HCT116 (cell line): ENCODE measurements around the gene MPC1. TPM values are rescaled to one million over a fixed set of nuclear protein-coding genes. Genes with fewer than 3 reads are reported as not detected.

Experiments used
- ATAC-seq: fragments of 200-7000 bp; cut with Tn5 transposase; 2 replicates; pipeline ENCODE4 v1.9.1; 2020; ENCODE audit warnings: mild to moderate bottlenecking, moderate library complexity
- BruUV-seq: library from RNA; stranded (reverse); fragments of 400-500 nt; replicated peaks from 2 replicates; lab custom pipeline; 2021; lab: Mats Ljungman, UMichigan
- CTCF ChIA-PET: fragments of 300-600 bp; sonication (Branson Sonifier 250); formaldehyde crosslinking; loops from one replicate; lab custom pipeline; 2021; ENCODE audit warnings: antibody characterized with exemption; lab: Charles Lee
- POLR2A ChIA-PET: fragments of 300-600, 350-600 bp; sonication (Branson Sonifier 250); formaldehyde crosslinking; loops from one replicate; lab custom pipeline; 2021; ENCODE audit warnings: antibody characterized with exemption; lab: Charles Lee
- RAD21 ChIA-PET, 2 experiments: fragments of 300-600 bp; sonication (Branson Sonifier 250); formaldehyde crosslinking; loops; one replicate each; lab custom pipeline; 2023; ENCODE audit warnings: low total read pairs in 2 of 2; ENCODE audit not compliant: uncharacterized antibody in 2 of 2, unreplicated experiment in 2 of 2, low non-redundant PET in 1 of 2; lab: Charles Lee
- DNase-seq: peaks from one replicate; pipeline ENCODE4 v3.0.0-alpha.2; 2010; ENCODE audit warnings: low read depth, low spot score
- H2AFZ ChIP-seq: fragments of 200-600 bp; shearing (Covaris generic), sonication (generic); 2 replicates; pipeline ENCODE4 v1.6.1; 2017; ENCODE audit warnings: low read depth, mixed run types, mixed read lengths, antibody characterized with exemption, low read length; ENCODE audit not compliant: poor library complexity, severe bottlenecking
- H3K27ac ChIP-seq: 2 replicates; pipeline ENCODE4 v1.5.1; 2012; ENCODE audit warnings: low read depth, low read length
- H3K27me3 ChIP-seq: fragments of 200-600 bp; sonication (generic); 2 replicates; pipeline ENCODE4 v1.6.1; 2016; ENCODE audit warnings: mixed run types, low read length, mixed read lengths; ENCODE audit not compliant: insufficient read depth
- H3K36me3 ChIP-seq, 2 experiments: fragments of 200-500 bp in 1 of 2; fragments of 200-600 bp in 1 of 2; sonication (Bioruptor generic) in 1 of 2; sonication (generic) in 1 of 2; 2 replicates each; pipeline versions ENCODE4 v1.5.1 to v1.6.1; 2014 to 2016; ENCODE audit warnings: low read length in 2 of 2, inconsistent platforms in 1 of 2, mixed read lengths in 1 of 2, mixed run types in 1 of 2; ENCODE audit not compliant: insufficient read depth in 2 of 2, control insufficient read depth in 1 of 2
- H3K4me1 ChIP-seq, 2 experiments: fragments of 200-600 bp in 1 of 2; sonication (generic) in 1 of 2; 2 replicates each; pipeline versions ENCODE4 v1.5.1 to v1.6.1; 2012 to 2017; ENCODE audit warnings: low read length in 2 of 2, inconsistent platforms in 1 of 2, mild to moderate bottlenecking in 1 of 2, mixed read lengths in 1 of 2, mixed run types in 1 of 2, moderate library complexity in 1 of 2; ENCODE audit not compliant: insufficient read depth in 2 of 2, control insufficient read depth in 1 of 2
- H3K4me2 ChIP-seq: fragments of 200-600 bp; sonication (generic); 2 replicates; pipeline ENCODE4 v1.6.1; 2017; ENCODE audit warnings: mixed run types, low read length, mixed read lengths
- H3K4me3 ChIP-seq, 2 experiments: fragments of 200-600 bp in 1 of 2; sonication (generic) in 1 of 2; replicated peaks in 1 of 2; 2 replicates each; pipeline ENCODE4 v1.5.1; 2011 to 2016; ENCODE audit warnings: low read length in 2 of 2, control low read depth in 1 of 2, low read depth in 1 of 2, mild to moderate bottlenecking in 1 of 2, mixed read lengths in 1 of 2, mixed run types in 1 of 2
- H3K79me2 ChIP-seq: fragments of 200-600 bp; sonication (generic); 2 replicates; pipeline ENCODE4 v1.6.1; 2017; ENCODE audit warnings: mild to moderate bottlenecking, mixed run types, low read length, moderate library complexity, mixed read lengths; ENCODE audit not compliant: insufficient read depth
- H3K9ac ChIP-seq: fragments of 200-600 bp; sonication (generic); 2 replicates; pipeline ENCODE4 v1.6.1; 2016; ENCODE audit warnings: low read length, mixed read lengths
- H3K9me2 ChIP-seq: fragments of 200-600 bp; sonication (generic), shearing (Covaris generic); 2 replicates; pipeline ENCODE4 v1.6.1; 2017; ENCODE audit warnings: mixed run types, mild to moderate bottlenecking, moderate library complexity; ENCODE audit not compliant: insufficient read depth
- H3K9me3 ChIP-seq, 2 experiments: fragments of 200-500 bp in 1 of 2; fragments of 200-600 bp in 1 of 2; sonication (Bioruptor generic) in 1 of 2; sonication (generic) in 1 of 2; 2 replicates each; pipeline ENCODE4 v1.6.1; 2014 to 2017; ENCODE audit warnings: low read length in 2 of 2, mixed read lengths in 2 of 2, inconsistent platforms in 1 of 2, low read depth in 1 of 2, mild to moderate bottlenecking in 1 of 2, mixed run types in 1 of 2, moderate library complexity in 1 of 2; ENCODE audit not compliant: control insufficient read depth in 1 of 2, insufficient read depth in 1 of 2
- H4K20me1 ChIP-seq: fragments of 200-600 bp; sonication (generic), shearing (Covaris generic); 2 replicates; pipeline ENCODE4 v1.6.1; 2017; ENCODE audit warnings: mixed run types, mild to moderate bottlenecking, moderate library complexity; ENCODE audit not compliant: insufficient read depth
- CBX3 ChIP-seq: IDR thresholded peaks from 2 replicates; pipeline ENCODE4 v1.6.1; 2012; ENCODE audit warnings: low read depth
- CEBPB ChIP-seq: IDR thresholded peaks from 2 replicates; pipeline ENCODE4 v1.6.1; 2012; ENCODE audit warnings: low read depth
- EGR1 ChIP-seq: IDR thresholded peaks from 2 replicates; pipeline ENCODE4 v1.6.1; 2012; ENCODE audit warnings: low read depth
- ELF1 ChIP-seq: IDR thresholded peaks from 2 replicates; pipeline ENCODE4 v1.6.1; 2012; ENCODE audit warnings: low read depth, borderline replicate concordance
- EZH2 ChIP-seq: fragments of 200-600 bp; sonication (generic); IDR thresholded peaks from 2 replicates; pipeline ENCODE4 v1.6.1; 2017; ENCODE audit warnings: antibody characterized with exemption, mixed run types
- FOSL1 ChIP-seq: IDR thresholded peaks from 2 replicates; pipeline ENCODE4 v1.6.1; 2012; ENCODE audit warnings: low read depth
- POLR2A ChIP-seq: IDR thresholded peaks from 2 replicates; pipeline ENCODE4 v1.7.0; 2011; ENCODE audit warnings: borderline replicate concordance; ENCODE audit not compliant: insufficient read depth, insufficient read length; ENCODE audit errors: extremely low read depth
- POLR2AphosphoS5 ChIP-seq: IDR thresholded peaks from 2 replicates; pipeline ENCODE4 v1.6.1; 2011; ENCODE audit warnings: mild to moderate bottlenecking, low read depth, low read length, moderate library complexity
- SIN3A ChIP-seq: IDR thresholded peaks from 2 replicates; pipeline ENCODE4 v1.6.1; 2012; ENCODE audit warnings: low read depth
- SP1 ChIP-seq: IDR thresholded peaks from 2 replicates; pipeline ENCODE4 v1.6.1; 2012; ENCODE audit warnings: low read depth
- SRF ChIP-seq: IDR thresholded peaks from 2 replicates; pipeline ENCODE4 v1.6.1; 2012; ENCODE audit warnings: low read depth
- TCF7L2 ChIP-seq: IDR thresholded peaks from 2 replicates; pipeline ENCODE4 v1.7.0; 2011; ENCODE audit warnings: borderline replicate concordance, inconsistent platforms; ENCODE audit not compliant: insufficient read depth, insufficient read length; ENCODE audit errors: extremely low read depth
- YY1 ChIP-seq: IDR thresholded peaks from 2 replicates; pipeline ENCODE4 v1.6.1; 2011; ENCODE audit warnings: low read length, low read depth, moderate library complexity, mild to moderate bottlenecking; ENCODE audit not compliant: insufficient replicate concordance; ENCODE audit errors: extremely low read depth
- ZFX ChIP-seq: fragments of 450-650 bp; IDR thresholded peaks from 2 replicates; pipeline ENCODE4 v1.6.1; 2017
- ZNF274 ChIP-seq: fragments of 200-500 bp; sonication (Bioruptor generic); IDR thresholded peaks from 2 replicates; pipeline ENCODE4 v1.6.1; 2014; ENCODE audit warnings: mild to moderate bottlenecking, low read depth, low read length, inconsistent platforms
- intact Hi-C: fragments of 100-400 bp; cut with micrococcal nuclease; formaldehyde crosslinking; loops from 2 replicates; pipeline ENCODE4 v1.10.0; 2022
- total RNA-seq: library from RNA; stranded (reverse); gene quantifications from one replicate; pipeline ENCODE4 v1.2.1, GENCODE V29; 2021; ENCODE audit not compliant: unreplicated experiment
- TF ChIP-seq, protein P1 (sequence below): IDR thresholded peaks from 2 replicates; pipeline ENCODE4 v1.6.1; 2012
- TF ChIP-seq, protein P2 (sequence below): IDR thresholded peaks from 2 replicates; pipeline ENCODE4 v1.6.1; 2011; ENCODE audit warnings: mild to moderate bottlenecking, low read length, moderate library complexity; ENCODE audit not compliant: insufficient replicate concordance; ENCODE audit errors: extremely low read depth
- TF ChIP-seq, protein P3 (sequence below): IDR thresholded peaks from 2 replicates; pipeline ENCODE4 v1.6.1; 2012
- TF ChIP-seq, protein P4 (sequence below), 3 experiments: fragments of 200-600 bp in 1 of 3; sonication (generic) in 1 of 3; IDR thresholded peaks in 2 of 3; conservative IDR thresholded peaks in 1 of 3; 2 replicates each; pipeline ENCODE4 v1.5.1; 2012 to 2017; ENCODE audit warnings: low read depth in 2 of 3, low read length in 2 of 3, antibody characterized with exemption in 1 of 3, borderline replicate concordance in 1 of 3, control low read depth in 1 of 3, mild to moderate bottlenecking in 1 of 3, mixed read lengths in 1 of 3, mixed run types in 1 of 3, moderate library complexity in 1 of 3; ENCODE audit not compliant: insufficient read depth in 1 of 3
- TF ChIP-seq, protein P5 (sequence below): IDR thresholded peaks from 2 replicates; pipeline ENCODE4 v1.6.1; 2012; ENCODE audit warnings: low read depth

MPC1 gene
- total RNA-seq, 1 experiment from 2014 or later = 15.9 TPM

DNA sequence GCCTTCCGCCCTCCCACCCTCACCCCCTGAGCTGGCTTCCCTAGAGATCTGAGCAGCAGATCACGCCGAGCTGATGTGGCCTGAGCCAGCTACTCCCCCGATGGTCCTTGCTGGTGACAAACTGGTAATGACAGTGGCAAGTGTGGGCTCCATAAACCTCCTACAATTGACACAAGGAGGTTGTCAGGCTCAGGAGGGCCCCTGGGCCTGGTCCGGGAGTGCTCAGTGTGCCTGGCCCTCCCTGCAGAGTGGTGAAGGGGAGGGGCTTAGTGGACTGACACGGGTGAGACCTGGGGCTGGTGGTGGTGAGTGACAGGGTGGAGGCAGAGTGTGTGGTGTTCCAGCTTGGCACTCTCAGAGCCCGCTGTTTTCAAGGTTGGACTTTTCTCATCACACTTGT is 22.6 kb upstream of the MPC1 start:
- intact Hi-C loops = no loop called here
- ChIA-PET POLR2A (no interaction called here), RAD21 (no interaction called here)

More for the DNA sequence above, 22.6 kb upstream of the MPC1 start:
- TF ChIP-seq YY1 = no peak
- TF ChIP-seq SRF = no peak
- no peak for TF ChIP-seq EGR1
- no peak for TF ChIP-seq POLR2AphosphoS5
- no peak for TF ChIP-seq CBX3
- no peak for TF ChIP-seq ZNF274
- no peak for TF ChIP-seq TCF7L2
- TF ChIP-seq, protein P1, sequence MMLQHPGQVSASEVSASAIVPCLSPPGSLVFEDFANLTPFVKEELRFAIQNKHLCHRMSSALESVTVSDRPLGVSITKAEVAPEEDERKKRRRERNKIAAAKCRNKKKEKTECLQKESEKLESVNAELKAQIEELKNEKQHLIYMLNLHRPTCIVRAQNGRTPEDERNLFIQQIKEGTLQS = no peak
- no peak for TF ChIP-seq EZH2
- TF ChIP-seq, protein P2, sequence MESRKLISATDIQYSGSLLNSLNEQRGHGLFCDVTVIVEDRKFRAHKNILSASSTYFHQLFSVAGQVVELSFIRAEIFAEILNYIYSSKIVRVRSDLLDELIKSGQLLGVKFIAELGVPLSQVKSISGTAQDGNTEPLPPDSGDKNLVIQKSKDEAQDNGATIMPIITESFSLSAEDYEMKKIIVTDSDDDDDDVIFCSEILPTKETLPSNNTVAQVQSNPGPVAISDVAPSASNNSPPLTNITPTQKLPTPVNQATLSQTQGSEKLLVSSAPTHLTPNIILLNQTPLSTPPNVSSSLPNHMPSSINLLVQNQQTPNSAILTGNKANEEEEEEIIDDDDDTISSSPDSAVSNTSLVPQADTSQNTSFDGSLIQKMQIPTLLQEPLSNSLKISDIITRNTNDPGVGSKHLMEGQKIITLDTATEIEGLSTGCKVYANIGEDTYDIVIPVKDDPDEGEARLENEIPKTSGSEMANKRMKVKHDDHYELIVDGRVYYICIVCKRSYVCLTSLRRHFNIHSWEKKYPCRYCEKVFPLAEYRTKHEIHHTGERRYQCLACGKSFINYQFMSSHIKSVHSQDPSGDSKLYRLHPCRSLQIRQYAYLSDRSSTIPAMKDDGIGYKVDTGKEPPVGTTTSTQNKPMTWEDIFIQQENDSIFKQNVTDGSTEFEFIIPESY = no peak
- no peak for TF ChIP-seq ZFX
- TF ChIP-seq CEBPB = no peak
- TF ChIP-seq, protein P3, sequence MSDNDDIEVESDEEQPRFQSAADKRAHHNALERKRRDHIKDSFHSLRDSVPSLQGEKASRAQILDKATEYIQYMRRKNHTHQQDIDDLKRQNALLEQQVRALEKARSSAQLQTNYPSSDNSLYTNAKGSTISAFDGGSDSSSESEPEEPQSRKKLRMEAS = no peak
- TF ChIP-seq SP1 = no peak
- TF ChIP-seq SIN3A = no peak
- no peak for TF ChIP-seq ELF1
- no peak for TF ChIP-seq FOSL1
- TF ChIP-seq POLR2A = no peak
- TF ChIP-seq, protein P4, sequence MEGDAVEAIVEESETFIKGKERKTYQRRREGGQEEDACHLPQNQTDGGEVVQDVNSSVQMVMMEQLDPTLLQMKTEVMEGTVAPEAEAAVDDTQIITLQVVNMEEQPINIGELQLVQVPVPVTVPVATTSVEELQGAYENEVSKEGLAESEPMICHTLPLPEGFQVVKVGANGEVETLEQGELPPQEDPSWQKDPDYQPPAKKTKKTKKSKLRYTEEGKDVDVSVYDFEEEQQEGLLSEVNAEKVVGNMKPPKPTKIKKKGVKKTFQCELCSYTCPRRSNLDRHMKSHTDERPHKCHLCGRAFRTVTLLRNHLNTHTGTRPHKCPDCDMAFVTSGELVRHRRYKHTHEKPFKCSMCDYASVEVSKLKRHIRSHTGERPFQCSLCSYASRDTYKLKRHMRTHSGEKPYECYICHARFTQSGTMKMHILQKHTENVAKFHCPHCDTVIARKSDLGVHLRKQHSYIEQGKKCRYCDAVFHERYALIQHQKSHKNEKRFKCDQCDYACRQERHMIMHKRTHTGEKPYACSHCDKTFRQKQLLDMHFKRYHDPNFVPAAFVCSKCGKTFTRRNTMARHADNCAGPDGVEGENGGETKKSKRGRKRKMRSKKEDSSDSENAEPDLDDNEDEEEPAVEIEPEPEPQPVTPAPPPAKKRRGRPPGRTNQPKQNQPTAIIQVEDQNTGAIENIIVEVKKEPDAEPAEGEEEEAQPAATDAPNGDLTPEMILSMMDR (IDR thresholded peaks at IDR 0.05 in 2 of 3, conservative IDR thresholded peaks at IDR 0.05 in 1 of 3; ENCODE audit: borderline replicate concordance in 1 of 3, insufficient read depth in 1 of 3, low read depth in 2 of 3, low read length in 2 of 3) = no peak
- TF ChIP-seq, protein P5, sequence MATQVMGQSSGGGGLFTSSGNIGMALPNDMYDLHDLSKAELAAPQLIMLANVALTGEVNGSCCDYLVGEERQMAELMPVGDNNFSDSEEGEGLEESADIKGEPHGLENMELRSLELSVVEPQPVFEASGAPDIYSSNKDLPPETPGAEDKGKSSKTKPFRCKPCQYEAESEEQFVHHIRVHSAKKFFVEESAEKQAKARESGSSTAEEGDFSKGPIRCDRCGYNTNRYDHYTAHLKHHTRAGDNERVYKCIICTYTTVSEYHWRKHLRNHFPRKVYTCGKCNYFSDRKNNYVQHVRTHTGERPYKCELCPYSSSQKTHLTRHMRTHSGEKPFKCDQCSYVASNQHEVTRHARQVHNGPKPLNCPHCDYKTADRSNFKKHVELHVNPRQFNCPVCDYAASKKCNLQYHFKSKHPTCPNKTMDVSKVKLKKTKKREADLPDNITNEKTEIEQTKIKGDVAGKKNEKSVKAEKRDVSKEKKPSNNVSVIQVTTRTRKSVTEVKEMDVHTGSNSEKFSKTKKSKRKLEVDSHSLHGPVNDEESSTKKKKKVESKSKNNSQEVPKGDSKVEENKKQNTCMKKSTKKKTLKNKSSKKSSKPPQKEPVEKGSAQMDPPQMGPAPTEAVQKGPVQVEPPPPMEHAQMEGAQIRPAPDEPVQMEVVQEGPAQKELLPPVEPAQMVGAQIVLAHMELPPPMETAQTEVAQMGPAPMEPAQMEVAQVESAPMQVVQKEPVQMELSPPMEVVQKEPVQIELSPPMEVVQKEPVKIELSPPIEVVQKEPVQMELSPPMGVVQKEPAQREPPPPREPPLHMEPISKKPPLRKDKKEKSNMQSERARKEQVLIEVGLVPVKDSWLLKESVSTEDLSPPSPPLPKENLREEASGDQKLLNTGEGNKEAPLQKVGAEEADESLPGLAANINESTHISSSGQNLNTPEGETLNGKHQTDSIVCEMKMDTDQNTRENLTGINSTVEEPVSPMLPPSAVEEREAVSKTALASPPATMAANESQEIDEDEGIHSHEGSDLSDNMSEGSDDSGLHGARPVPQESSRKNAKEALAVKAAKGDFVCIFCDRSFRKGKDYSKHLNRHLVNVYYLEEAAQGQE = no peak
- TF ChIP-seq, all 23 proteins: peak for 0
- Histone ChIP-seq H3K4me3 (no peak overlapping the region), H3K9ac (no peak overlapping the region), H3K4me2 (no peak overlapping the region), H3K27me3 (no peaks in the 10 kb centered on the region), H3K9me3 (no peaks in the 10 kb centered on the region), H2AFZ (no peak overlapping the region), H3K79me2 (no peaks in the 10 kb centered on the region), H3K27ac (no peak overlapping the region), H3K36me3 (no peaks in the 10 kb centered on the region), H3K4me1 (no peaks in the 10 kb centered on the region), H3K9me2 (no peaks in the 10 kb centered on the region), H4K20me1 (no peaks in the 10 kb centered on the region)
- BruUV-seq = no TSS peak
- CTCF ChIA-PET = no interaction called here
- DNase-seq (no peak), ATAC-seq (no peak)
